ENCODE measurements around the gene HOXC11. TPM values are rescaled to one million over a fixed set of nuclear protein-coding genes. Genes with fewer than 3 reads are reported as not detected.

Gene HOXC11
- total and polyA plus RNA-seq, 2 of the 4 experiments (the other 2 are of a cell fraction), result not detected

- ATAC-seq (ENCODE audit: low read depth), result no peak
- Histone ChIP-seq H2BK15ac (ENCODE audit: low read depth, low read length) (no peak overlapping the region), H2AK5ac (ENCODE audit: low read depth, low read length) (no peak overlapping the region), H3K27ac (ENCODE audit: insufficient read depth, low read length) (no peak overlapping the region), H4K20me1 (ENCODE audit: insufficient read depth, low read length) (no peaks in the 10 kb centered on the region), H3K9ac (ENCODE audit: low read depth, low read length) (no peak overlapping the region), H3K9me1 (ENCODE audit: insufficient read depth, low read length) (no peaks in the 10 kb centered on the region), H3K23ac (ENCODE audit: low read depth, low read length) (no peak overlapping the region), H3K9me3 (ENCODE audit: control insufficient read depth, insufficient read depth, low read length) (peaks cover 12% of the 10 kb centered on the region), H2AK9ac (replicated peaks; ENCODE audit: low read depth, low read length, poor library complexity) (no peak overlapping the region), H2AFZ (replicated peaks; ENCODE audit: low read length, poor library complexity) (no peak overlapping the region), H3K18ac (ENCODE audit: low read depth, low read length) (no peak overlapping the region), H4K5ac (ENCODE audit: low read depth, low read length) (no peak overlapping the region), H3K36me3 (ENCODE audit: control insufficient read depth, insufficient read depth, low read length) (no peaks in the 10 kb centered on the region), H2BK120ac (ENCODE audit: low read depth, low read length) (no peak overlapping the region), H2BK5ac (ENCODE audit: low read depth, low read length, poor library complexity, severe bottlenecking) (no peak overlapping the region), H3K27me3 (ENCODE audit: control insufficient read depth, insufficient read depth, low read length) (peaks cover 99% of the 10 kb centered on the region), H3K4me2 (ENCODE audit: low read depth, low read length) (no peak overlapping the region), H3K4me3 (ENCODE audit: insufficient read depth, low read depth, low read length) (no peak overlapping the region), H3K56ac (ENCODE audit: extremely low read depth, insufficient read depth, low read length) (no peak overlapping the region), H3K4me1 (ENCODE audit: control insufficient read depth, insufficient read depth, low read length) (no peaks in the 10 kb centered on the region), H2BK20ac (ENCODE audit: low read depth, low read length) (no peak overlapping the region), H4K91ac (ENCODE audit: insufficient read depth, low read depth, low read length) (no peak overlapping the region), H3K4ac (ENCODE audit: low read depth, low read length) (no peak overlapping the region), H3K14ac (replicated peaks; ENCODE audit: low read depth, low read length) (no peak overlapping the region), H4K8ac (ENCODE audit: low read depth in 2 of 2, low read length in 2 of 2) (no peak overlapping the region), H3K79me1 (ENCODE audit: low read depth in 1 of 2, low read length in 2 of 2) (no peaks in the 10 kb centered on the region)
- BruUV-seq (replicated peaks), result no TSS peak
- no peak for DNase-seq
- CTCF ChIA-PET, result no interaction called here
- dilution Hi-C loops (cut with HindIII; ENCODE audit: low sequenced_read_pairs, unreplicated experiment), result no loop called here
- intact Hi-C loops (cut with micrococcal nuclease), result no loop called here
- TF ChIP-seq SMC3 (IDR thresholded peaks at IDR 0.05; ENCODE audit: low read depth, low read length) (no peak), RAD21 (IDR thresholded peaks at IDR 0.05; ENCODE audit: low read length) (no peak), RFX5 (IDR thresholded peaks at IDR 0.05; ENCODE audit: low read depth, low read length) (no peak), NFE2L2 (IDR thresholded peaks at IDR 0.05; ENCODE audit: low read depth, low read length) (no peak), BHLHE40 (IDR thresholded peaks at IDR 0.05; ENCODE audit: low read depth, low read length) (no peak), USF2 (IDR thresholded peaks at IDR 0.05; ENCODE audit: low read depth, low read length) (no peak), MAZ (IDR thresholded peaks at IDR 0.05; ENCODE audit: borderline replicate concordance, low read depth, low read length) (no peak), POLR2A (IDR thresholded peaks at IDR 0.05; ENCODE audit: low read depth, low read length) (no peak), RCOR1 (IDR thresholded peaks at IDR 0.05; ENCODE audit: insufficient replicate concordance, low read length) (no peak), MXI1 (IDR thresholded peaks at IDR 0.05; ENCODE audit: borderline replicate concordance, low read depth, low read length) (no peak), CEBPB (IDR thresholded peaks at IDR 0.05; ENCODE audit: low read depth, low read length) (no peak)
- POLR2A ChIA-PET (ENCODE audit: unreplicated experiment), result no interaction called here
- WGBS, 2 experiments (ENCODE audit: extremely low coverage in 2 of 2, insufficient read length in 1 of 2), result 20% methylated on average over 7 of the region's 12 CpGs; no CpG with 5 or more reads in 1 of the 2 experiments
- in situ Hi-C loops (cut with MboI; ENCODE audit: low sequenced_read_pairs), result no loop called here
These were observed 3.2 kb upstream of the HOXC11 start for GRCh38 chr12:53969588-53970259.
